ELR (cell line): ENCODE measurements around the gene AADAC.
"Not testable (repeated sequence)": the region's sequence is repeated elsewhere in the genome, so short reads cannot be mapped to it uniquely, and the experiment has no call there.

Experiments used
- DNase-seq: peaks from one replicate; pipeline ENCODE4 v3.0.0-alpha.2; 2015; ENCODE audit warnings: low read depth

Gene AADAC

DNA sequence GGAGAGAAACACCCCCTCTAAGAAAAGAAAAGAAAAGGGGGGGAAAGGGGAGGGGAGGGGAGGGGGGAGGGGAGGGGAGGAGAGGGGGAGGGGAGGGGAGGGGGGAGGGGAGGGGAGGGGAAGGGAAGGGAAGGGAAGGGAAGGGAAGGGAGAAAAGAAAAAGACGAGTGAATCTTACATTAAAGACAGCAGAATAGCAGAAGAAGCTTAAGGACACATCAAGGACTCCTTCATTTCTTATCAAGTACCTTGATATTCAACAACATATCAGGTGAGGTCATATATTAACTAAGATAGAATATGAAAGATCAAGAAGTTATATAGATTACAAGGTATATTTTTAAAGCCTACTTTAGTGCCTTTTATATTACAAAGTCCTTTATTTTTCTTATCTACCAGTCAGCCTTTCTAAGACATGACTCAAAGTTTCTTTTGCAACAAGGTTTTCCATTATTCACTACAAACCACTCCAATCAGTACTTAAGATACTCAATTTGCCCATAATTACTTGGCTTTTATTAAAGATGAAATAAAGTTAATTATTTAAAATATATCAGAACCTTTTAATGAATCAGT is 17.7 kb upstream of the AADAC start:
- no peak for DNase-seq

DNA sequence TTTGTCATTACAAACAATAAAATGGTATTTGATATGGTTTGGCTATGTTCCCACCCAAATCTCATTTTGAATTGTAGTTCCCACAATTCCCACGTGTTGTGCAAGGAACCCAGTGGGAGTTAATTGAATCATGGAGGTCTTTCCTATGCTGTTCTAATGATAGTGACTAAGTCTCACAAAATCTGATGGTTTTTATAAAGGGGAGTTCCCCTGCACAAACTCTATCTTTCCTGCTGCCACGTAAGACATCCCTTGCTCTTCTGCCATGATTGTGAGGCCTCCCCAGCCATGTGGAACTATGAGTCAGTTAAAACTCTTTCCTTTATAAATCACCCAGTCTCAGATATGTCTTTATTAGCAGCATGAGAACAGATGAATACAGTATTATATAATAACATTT is 15.4 kb upstream of the AADAC start:
- DNase-seq: no peak

DNA sequence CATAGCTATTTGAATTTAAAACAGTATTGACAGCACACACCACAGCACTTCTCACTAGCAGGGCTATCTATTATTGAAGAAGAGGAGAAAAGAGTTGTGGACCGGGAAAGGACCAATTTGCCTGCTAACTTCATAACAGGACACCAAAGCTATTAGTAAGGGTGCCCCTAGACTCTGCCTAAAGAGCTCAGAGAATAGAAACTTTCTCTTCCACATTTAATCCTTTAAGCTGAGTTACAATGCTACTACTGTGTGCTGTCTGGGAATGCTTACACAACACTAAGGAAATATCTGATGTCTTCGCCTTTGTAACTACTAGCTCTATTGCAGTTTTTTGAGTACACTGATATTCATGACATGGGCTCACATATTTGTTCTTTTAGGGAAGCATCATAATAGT is 13.5 kb upstream of the AADAC start:
- no peak for DNase-seq

DNA sequence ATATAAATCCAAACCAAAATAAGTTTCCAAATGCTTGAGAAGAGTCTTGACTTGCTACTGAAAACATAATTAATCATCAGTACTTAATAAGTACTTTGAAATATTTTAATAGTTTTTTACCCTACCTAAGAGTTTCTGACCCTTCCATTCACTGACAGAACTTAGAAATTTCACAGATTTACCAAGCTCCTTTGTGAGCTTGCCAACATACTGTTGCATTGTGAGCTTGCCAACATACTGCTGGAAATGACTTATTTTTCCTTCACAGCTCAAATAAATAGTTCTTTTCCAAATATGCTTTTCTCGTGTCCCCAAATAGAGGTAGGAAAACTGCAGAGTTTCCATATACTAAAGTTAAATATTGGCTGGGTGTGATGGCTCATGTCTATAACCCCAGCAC is 9.6 kb upstream of the AADAC start:
- no peak for DNase-seq

DNA sequence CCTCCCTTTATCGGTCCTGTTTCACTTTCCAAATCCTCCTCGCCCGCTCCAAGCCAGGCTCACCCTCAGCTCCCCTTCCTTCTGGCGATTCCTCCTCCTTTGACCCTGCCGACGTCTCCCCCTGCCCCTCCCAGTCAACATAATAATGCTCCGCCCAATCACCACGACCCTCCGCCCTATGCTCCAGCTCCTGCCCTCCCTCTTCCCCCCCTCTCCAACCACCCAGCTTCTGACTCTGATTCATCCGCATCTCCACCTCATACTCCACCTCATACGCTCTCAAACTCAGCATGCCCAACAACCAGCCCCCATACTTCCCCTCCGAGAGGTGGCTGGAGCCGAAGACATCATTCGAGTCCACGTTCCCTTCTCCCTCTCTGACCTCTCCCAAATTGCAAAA is 7.1 kb upstream of the AADAC start:
- no peak for DNase-seq

DNA sequence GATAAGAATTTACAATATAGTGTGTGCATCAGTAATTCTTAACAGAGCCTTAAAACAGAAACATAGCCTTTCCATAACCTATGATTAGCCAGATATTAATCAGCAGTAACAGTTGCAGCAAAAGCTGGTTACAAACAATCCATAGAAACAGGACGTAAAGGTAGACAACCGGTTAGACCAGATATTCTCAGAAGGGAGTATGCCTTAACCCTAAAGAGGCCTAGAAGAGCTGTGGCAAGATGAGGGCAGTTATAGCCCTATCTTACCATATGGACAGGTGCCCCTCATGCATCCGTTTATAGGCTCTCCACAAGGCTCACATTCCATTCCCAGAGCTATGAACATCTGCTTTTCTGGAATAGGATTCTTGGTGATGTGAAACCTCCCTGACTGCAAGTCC is 5.0 kb upstream of the AADAC start:
- DNase-seq: peak; percentile 4

DNA sequence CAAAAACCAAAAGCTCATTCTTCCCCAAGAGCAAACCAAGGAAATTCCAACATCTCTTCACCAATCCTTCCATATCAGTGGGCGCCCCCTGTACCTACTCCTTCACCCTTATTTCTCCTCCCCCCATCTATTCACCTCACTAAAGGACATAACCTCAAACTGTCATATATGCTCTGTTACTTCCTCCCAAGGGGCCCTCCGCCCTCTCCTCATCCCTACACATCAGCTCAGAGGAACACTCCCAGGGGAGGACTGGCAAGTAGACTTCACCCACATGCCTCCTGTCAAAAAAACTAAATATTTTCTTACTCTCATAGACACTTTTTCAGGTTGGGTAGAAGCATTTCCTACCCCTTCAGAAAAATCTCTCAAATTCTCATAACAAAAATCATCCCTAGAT is 2.4 kb upstream of the AADAC start:
- DNase-seq: no peak

DNA sequence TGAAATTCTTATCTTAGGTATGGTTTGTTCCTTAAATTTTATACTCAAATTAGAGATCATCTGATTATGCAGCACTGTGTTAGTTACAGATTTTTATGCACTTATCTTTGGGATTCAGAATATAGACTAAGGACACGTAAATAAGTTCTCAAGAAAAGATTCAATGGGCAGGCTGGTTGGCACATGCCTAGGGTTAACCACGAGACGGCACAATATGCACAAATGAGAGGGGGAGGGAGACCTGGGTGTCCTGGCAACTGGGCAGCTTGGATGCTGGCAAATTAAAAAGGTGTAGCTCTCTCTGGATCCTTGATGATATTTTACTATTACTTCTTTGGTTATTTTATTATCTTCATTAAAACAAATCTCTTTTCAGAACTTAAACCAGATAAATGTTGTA is 672 bp downstream of the AADAC start:
- DNase-seq: no peak

DNA sequence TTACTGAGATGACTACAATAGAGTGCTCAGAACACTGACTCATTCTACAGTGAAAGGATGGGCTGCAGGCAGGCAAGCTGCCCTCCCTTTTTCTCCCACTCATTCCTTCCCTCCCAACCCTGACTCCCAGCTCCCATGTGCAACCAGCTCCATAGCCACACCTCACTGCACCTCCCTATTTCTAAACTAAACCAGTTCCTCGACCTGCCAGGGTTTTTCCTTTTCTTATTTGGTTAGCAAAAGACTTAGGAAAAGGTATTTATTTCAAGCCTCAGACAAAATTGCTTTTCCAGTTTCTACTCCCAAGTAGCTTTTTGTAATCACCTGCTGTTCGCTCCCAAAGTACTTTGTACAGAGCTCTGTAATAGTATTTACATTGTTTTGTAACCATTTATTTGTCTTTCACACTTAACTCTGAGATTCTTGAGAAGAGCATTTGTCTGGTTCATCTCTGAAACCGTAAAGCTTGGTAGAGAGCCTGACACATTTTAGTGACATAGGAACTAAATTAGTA is 2.2 kb downstream of the AADAC start:
- DNase-seq: peak; percentile 80

DNA sequence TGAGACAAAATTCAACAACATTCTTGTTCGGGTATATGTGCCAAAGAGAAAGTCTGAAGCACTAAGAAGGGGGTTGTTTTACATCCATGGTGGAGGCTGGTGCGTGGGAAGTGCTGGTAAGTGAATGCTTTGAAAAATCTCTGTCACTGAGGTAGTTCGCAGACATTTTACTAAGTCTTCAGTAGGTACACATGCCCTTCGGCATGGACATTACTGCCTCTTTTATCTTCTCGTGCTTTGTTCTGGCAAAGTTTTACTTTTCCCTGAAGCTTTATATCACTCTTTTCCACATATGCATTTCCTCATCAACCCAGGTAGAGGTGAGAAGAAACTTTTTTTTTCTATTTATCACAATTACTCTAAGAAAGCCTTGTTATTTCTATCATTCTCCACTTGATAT is 3.6 kb downstream of the AADAC start:
- DNase-seq: no peak

DNA sequence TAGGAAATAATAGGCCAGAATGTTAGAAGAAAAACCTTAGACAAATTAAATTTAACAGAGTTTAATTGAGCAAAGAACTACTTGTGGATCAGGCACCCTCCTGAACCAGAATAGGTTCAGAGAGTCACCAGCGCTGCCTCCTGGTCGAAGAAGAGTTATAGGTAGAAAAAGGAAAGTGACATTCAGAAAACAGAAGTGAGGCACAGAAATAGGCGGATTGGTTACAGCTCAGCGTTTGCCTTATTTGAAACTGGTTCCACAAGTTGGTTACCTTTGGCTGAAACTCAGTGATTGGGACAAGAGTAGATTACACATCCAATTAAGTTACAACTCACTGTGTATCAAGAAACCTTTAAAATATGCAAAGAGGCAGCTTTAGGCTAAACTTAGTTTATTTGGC is 4.4 kb downstream of the AADAC start:
- DNase-seq: no peak

DNA sequence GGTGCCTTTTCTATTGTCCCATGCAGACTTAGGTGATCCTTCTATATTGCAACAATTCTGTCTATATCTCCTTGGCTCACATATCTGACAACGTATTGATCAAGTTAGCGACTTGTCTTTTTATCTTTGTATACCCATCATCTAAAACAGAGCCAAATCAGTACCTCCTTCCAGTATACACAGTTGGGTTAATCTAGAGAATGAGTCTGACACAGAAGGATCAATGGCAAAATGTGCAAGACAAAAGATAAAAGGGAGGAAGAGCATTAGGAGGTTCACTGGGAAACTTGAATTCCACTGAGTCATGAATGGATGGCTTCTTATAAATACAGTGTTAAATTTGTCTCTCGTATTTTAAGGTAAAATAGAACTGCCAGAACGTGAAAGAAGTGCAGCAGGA is 6.0 kb downstream of the AADAC start:
- DNase-seq: no peak

DNA sequence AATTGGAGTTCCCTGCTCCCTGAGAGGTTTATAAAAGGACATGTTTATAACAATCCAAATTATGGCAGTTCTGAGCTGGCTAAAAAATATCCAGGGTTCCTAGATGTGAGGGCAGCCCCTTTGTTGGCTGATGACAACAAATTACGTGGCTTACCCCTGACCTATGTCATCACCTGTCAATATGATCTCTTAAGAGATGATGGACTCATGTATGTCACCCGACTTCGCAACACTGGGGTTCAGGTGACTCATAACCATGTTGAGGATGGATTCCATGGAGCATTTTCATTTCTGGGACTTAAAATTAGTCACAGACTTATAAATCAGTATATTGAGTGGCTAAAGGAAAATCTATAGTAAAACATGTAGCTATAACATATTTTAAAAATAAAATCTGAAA is 13.9 kb downstream of the AADAC start:
- DNase-seq: peak; percentile 44

DNA sequence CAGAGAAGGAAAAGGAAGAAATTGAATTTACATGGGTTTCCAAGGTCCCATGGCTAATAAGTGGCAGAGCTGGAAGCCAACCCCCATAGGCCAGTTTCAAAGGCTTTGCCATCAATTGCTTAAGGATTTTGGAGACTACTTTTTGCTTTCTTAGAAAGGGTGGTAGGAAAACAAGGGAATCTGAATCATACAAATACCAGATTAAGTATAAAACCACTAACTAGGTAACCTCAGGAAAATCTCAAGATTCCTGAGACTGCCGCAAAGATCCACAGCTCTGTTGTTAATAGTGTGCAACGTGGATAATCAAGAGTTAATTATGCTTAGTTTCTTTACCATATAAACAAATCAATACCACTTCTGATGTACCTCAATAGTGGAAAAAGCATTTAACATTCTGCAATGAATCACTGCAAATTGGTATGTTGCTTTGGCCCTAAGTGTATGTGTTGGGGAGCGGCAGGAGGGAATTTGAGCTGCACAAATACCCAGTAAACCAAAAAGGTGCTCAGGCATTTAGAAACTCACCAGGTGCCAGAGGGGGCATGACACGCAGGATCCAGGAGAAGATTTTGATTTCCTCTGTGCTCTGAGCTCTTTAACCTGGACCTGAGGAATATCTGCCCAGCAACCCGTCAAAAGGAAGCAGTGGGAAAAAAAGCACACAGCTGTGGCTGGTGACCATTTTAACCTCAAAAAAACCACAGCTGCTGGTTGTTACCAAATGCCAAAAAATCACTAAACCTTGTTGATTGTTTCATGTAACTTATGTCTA is 22.0 kb downstream of the AADAC start:
- DNase-seq: no peak

DNA sequence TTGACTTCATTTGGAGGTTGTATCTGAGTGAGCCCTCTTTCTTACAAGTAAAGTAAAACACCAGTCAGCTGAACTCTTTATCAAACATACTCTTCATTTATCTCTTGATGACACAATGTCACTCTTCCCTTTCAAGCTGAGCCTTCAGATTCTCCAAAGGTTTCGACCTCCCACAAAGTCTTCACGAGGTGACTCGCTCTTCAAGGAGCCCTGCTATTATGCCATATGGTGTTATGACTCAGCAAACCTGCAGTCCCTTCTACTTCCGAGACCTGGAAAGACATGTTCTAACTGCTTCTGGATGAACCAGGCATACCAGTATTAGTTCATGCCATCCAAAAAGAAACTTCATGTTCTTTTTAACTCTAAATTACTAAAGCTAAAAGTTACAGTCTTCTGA is 23.1 kb downstream of the AADAC start:
- peak; percentile 88 for DNase-seq

DNA sequence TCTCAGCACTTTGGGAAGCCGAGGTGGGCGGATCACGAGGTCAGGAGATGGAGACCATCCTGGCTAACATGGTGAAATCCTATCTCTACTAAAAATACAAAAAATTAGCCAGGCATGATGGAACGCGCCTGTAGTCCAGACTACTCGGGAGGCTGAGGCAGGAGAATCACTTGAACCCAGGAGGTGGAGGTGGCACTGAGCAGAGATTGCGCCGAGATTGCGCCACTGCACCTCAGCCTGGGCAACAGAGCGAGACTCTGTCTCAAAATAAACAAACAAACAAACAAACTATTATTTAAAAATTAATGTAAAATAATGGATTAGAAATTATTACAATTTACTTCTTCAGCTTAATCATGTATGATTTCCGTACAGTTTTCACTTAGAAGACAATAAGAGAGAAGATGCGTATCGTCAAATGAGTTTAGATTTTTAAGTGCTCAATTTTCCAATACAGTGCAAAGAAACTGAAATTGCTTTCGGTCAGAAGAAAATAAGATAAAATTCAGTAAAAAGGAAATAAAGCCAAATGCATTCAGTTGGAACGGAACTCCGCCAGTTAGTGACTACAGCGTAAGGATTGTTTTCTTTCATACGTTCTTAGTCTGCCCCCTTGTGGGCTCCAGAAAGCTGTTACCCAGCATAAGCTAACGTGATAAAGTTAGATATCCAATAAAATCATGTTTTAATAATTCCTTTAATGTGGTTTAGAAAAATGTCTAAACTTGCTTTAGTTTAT is 24.8 kb downstream of the AADAC start:
- peak; percentile 89 for DNase-seq

DNA sequence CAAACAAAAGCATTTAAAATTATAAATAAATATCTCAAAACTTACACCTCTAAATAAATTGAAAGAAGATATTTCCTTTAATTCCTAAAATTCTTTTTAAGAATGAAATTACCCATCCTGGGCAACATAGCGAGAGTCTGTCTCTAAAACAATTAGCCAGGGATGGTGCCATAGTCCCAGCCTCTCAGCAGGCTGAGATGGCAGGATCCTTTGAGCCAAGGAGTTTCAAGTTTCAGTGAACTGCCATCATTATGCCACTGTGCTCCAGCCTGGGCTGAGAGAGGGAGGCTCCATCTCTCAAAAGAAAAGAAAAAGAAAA is 25.4 kb downstream of the AADAC start:
- no peak for DNase-seq

DNA sequence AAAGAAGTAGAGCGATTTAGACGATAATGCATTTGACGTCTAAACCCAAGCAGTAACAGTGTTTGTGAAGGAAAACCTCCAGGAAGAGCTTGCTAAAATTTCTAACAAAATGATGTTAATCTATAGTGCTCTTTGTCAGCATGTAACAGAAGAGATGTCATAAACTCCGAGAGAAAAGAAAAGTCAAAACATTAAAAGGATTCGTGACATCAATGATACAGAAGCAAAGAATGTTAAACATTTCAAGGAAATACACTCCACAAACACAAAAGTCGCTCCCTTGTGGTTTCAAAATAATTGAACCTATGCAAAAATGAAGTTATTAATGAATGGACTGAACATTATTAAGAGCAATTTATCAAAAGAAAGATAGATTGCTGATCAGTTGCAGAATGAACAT is 27.9 kb downstream of the AADAC start:
- peak; percentile 52 for DNase-seq

DNA sequence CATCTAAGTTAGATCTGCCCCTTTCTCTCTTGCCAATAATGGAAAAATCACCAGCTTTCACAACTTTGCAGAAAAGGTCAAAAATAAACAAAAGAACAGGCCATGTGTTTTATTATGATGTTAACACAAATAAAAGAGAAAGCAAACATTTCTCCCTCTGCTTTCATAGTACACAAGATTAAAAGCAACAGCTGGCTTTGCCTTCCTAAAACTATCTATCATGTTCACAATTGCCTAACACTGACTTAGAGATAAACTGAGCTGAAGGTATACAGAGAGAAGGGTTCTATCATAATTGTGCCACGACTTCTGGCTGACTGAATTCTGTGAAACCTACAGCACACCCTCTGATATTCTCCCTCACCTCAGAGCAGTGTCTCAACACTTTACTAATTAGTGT is 29.4 kb downstream of the AADAC start:
- DNase-seq: no peak

DNA sequence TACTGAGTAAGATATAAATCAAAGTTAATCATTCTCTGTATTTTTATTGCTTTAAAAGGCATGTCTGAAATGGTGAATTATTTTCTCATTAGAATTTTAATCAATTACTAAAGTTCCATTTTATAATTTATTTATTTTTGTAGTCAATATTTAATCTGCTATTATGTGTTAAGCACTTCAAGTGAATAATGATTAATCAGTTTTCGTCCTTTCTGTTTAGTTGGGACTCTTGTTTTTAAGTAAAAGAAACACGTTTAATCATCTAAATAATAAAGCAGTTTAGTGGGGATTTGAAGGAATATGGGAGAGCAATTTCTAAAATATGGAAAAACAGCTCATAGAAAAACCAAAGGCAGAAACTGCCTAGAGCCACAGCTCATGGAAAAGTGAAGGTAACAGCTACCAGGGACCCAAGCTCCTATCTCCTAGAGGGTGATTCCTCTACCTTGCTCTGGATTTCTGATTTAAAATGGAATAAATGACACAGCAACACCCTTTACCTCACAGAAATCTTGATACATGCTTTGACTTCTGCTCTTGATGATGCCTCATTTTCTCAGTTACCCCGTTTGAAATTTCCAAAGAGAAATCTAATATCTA is 31.5 kb downstream of the AADAC start:
- no peak for DNase-seq

DNA sequence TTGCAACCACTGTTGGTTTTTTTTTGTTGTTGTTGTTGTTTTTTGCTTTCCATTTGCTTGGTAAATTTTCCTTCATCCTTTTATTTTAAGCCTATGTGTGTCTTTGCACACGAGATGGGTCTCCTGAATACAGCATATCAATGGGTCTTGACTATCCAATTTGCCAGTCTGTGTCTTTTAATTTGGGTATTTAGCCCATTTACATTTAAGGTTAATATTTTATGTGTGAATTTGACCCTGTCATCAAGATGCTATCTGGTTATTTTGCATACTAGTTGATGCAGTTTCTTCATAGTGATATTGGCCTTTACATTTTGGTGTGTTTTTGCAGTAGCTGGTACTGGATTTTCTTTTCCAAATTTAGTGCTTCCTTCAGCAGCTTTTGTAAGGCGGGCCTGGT is 36.1 kb downstream of the AADAC start:
- DNase-seq: not testable (repeated sequence)

DNA sequence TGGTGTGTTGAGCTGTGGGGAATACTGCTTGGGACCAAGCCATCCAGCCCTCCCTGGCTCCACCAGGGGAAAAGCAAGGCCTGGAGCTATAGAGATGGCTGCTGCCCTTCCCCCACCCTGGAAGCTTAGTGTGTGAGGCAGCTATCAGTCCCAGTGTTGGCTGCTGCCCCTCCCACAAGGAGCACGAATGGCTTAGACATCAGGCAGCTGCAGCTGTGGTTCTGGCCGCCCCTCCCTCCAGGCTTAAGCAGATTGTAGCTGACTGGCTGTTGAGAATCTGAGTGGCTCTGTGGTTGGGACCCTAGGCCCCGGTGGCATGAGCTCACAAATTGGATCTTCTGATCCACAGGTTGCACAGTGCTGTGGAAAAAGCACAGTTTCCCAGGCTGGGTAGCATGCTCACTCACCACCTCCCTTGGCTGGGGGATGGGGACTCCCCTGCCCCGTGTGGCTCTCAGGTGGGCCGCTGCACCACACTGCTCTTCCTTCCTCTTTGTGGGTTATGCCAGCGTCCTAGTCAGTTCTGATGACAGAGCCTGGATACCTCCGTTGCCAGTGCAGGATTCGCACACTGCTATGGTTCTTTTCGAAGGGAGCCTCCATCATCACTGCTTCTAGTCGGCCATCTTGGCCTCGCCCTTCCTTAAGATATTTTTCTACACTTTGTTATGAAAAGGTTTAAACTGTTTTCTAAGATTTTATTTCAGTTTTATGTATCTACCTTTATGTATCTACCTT is 38.3 kb downstream of the AADAC start:
- no peak for DNase-seq
